AG04449 (cell line): Measurements from ENCODE around the gene DNAJB2.

Source experiments
- CTCF ChIA-PET: fragments of 350-600 bp; formaldehyde crosslinking; extraction: SDS; loops from one replicate; lab custom pipeline; 2021; ENCODE audit warnings: antibody characterized with exemption; lab: Yijun Ruan, JAX
- POLR2A ChIA-PET: fragments of 400-600, 350-600 bp; formaldehyde crosslinking; extraction: SDS; loops from one replicate; lab custom pipeline; 2020; ENCODE audit warnings: antibody characterized with exemption, inconsistent platforms; lab: Yijun Ruan, JAX
- DNase-seq: peaks from one replicate; pipeline ENCODE4 v3.0.0-alpha.2; 2010; ENCODE audit warnings: low read depth, low spot score
- H3K4me3 ChIP-seq: 2 replicates; pipeline ENCODE4 v1.5.1; 2011; ENCODE audit warnings: low read depth, mild to moderate bottlenecking, control low read depth, low read length
- TF ChIP-seq, protein P1 (sequence below): IDR thresholded peaks from one replicate; pipeline ENCODE4 v1.5.1; 2011; ENCODE audit warnings: mild to moderate bottlenecking, moderate library complexity, low read length, control low read depth, inconsistent platforms; ENCODE audit not compliant: insufficient read depth; ENCODE audit errors: missing control alignments

The DNAJB2 gene

DNA sequence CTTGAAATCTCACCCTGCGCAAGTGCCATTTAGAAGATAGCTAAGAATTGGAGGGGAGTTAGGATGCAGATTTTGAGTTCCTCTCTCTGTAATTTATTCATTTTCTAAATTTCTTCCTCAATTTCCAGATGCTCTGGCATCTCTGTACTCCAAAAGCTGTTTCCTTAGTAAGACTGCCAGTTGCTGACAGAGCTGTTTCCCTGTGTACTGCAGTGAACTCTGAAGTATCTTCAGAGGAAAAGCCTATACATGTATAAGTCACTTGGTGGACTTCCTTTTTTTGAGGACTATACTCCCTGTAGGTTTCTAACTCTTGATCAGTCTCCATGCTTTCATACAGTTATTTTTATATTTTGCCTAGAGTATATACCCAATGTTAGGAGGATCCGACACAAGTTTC is 54.9 kb downstream of the DNAJB2 start:
- no peak overlapping the region for H3K4me3 ChIP-seq
- TF ChIP-seq, protein P1, sequence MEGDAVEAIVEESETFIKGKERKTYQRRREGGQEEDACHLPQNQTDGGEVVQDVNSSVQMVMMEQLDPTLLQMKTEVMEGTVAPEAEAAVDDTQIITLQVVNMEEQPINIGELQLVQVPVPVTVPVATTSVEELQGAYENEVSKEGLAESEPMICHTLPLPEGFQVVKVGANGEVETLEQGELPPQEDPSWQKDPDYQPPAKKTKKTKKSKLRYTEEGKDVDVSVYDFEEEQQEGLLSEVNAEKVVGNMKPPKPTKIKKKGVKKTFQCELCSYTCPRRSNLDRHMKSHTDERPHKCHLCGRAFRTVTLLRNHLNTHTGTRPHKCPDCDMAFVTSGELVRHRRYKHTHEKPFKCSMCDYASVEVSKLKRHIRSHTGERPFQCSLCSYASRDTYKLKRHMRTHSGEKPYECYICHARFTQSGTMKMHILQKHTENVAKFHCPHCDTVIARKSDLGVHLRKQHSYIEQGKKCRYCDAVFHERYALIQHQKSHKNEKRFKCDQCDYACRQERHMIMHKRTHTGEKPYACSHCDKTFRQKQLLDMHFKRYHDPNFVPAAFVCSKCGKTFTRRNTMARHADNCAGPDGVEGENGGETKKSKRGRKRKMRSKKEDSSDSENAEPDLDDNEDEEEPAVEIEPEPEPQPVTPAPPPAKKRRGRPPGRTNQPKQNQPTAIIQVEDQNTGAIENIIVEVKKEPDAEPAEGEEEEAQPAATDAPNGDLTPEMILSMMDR: no peak
- POLR2A ChIA-PET: no interaction called here
- DNase-seq: no peak
- CTCF ChIA-PET: interaction anchor here (1.0 to 2.8 kb wide), 4 partner anchors 16 to 196 kb away, joined by 3 to 11 read pairs (median 4); no protein-coding TSS in a partner anchor

DNA sequence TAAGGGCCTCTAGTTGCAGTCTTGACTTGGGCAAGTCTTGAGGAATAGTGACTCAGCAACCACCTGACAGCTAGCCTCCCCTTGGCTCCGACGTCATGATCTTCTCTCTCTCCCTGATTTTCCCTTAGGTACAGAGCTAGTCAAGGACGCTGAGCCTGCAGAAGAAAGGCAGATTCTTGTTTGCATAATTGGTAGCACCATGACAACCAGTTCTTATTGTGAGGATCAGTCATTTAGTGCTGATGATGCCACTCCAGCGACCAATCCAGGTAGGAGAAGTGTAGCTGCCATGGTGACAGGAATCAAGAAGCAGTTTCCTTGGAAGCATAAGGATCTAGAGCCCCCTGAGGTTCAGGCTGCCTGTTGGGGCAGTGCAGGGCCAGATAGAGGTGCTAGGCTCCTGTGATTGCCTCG is 56.2 kb downstream of the DNAJB2 start:
- ChIA-PET POLR2A (no interaction called here), CTCF (interaction anchor here (0.8 to 2.8 kb wide), 4 partner anchors 12 to 40 kb away, joined by 3 to 11 read pairs (median 6); no protein-coding TSS in a partner anchor)
- H3K4me3 ChIP-seq: no peak overlapping the region
- no peak for DNase-seq
- TF ChIP-seq, protein P1: no peak
